GM19395 (cell line): ENCODE results near the gene TPK1.

Source experiments
- ATAC-seq: cut with Tn5 transposase; IDR thresholded peaks from one replicate; pipeline ENCODE4 v1.9.1; 2021; ENCODE audit warnings: mild to moderate bottlenecking, moderate library complexity; ENCODE audit not compliant: unreplicated experiment

TPK1 gene

GRCh38 chr7:144835652-144836544 lies at the start of gene TPK1:
TPK1 (minus strand) TSS chr7:144836053; CDS start chr7:144835602, 451 bp downstream.
- ATAC-seq: peak; percentile 83

GRCh38 chr7:144885478-144885877 lies 49.6 kb upstream of the TPK1 start:
- ATAC-seq: no peak

DNA sequence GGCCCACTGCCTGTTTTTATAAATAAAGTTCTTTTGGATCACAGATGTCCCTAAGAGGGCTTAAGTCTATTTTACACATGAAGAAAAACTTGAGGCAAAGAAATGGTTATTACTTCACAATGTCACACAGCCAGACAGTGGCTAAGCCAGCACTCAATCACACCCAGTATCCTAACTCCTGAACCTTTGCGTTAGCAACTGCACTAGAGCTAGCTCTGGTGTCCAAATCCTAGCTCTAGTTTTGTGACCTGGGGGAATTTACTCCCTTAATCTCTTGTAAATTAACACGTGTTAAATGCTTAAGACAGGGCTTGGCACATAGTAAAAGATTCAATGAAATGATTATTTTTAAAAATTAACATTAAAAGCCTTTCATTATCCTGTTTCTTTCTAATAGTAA lies 49.0 kb upstream of the TPK1 start:
- no peak for ATAC-seq

DNA sequence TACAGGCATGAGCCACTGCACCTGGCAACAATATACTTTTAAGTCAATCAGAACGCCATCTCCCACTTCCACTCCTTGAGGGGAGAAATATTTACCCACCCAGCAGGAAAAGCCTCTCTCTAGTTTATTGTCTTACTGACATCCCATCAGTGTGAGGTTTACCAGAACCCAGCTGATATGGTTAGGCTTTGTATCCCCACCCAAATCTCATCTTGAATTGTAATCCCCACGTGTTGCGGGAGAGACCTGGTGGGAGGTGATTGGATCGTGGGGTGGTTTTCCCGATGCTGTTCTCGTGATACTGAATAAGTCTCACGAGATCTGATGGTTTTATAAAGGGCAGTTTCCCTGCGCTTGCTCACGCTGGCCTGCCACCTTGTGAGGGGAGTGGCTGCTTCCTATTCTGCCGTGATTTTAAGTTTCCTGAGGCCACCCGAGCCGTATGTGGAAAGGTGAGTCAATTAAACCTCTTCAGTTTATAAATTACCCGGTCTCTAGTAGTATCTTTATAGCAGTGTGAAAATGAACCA lies 37.5 kb upstream of the TPK1 start:
- ATAC-seq: no peak

- no peak for ATAC-seq
Observed at GRCh38 chr7:144869082-144869481, 33.2 kb upstream of the TPK1 start.

DNA sequence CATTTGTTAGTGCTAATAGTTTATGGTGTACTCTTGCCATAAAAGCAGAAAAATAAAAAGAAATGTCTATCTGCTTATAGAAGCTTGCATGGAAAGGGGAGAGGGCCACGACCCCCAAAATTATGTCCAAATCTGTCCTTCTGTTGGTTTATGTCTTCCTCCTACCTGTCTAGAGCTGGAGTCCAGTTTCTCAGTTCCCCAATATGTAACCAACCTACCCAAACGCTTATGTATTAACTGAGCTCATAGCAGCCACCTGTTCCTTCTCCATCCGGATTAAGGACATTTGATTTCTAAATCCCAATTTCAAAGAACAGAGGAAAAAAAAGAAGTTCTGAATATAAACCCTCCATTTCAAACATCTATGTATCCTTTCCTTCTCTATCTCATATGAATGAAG lies 30.3 kb upstream of the TPK1 start:
- ATAC-seq: peak; percentile 66

GRCh38 chr7:144863320-144863647 lies 27.4 kb upstream of the TPK1 start:
- no peak for ATAC-seq

DNA sequence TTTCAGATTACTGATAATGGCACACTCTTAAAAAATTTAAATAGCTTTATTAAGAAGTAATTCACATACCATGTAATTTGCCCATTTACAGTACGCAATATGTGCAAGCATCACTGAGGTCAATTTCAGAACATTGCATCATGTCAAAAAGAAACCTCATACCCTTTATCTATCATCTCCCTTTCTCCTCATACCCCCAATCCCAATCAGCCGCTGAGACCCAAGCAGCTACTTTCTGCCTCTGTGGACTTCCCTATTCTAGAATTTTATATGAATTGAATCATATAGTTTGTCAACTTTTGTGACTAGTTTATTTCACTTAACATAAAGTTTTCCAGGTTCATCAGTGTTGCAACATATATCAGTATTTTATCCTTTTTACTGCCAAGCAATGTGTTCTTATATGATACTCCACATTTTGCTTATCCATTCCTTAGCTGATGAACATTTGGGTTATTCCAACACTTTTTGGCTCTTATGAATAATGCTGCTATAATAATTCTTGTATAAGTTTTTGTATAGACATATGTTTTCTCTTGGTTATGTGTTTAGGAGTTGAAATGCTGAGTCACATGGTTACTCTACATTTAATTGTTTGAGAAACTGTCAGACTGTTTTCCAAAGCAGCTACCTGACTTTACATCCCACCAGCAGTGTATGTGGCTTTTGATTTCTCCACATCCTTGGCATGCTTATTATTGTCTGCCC lies 26.9 kb upstream of the TPK1 start:
- no peak for ATAC-seq

DNA sequence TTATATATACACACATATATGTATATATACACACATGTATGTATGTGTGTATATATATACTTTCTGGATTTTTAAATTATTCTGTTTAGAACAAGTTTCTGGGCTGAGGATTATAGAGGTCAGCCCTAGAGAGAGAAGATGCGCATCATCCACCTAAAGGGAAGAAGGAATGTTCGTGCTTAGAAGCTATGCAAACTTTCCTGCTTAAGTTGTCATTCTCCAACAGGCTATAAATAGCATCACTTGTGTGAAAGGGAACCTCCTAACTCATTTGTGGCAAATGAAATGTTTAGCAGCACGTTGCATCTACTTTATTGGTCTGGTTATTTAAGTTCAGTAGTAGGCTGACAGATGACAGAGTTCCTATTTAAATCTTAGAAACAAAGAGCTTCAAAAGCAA lies 23.9 kb upstream of the TPK1 start:
- ATAC-seq: no peak

DNA sequence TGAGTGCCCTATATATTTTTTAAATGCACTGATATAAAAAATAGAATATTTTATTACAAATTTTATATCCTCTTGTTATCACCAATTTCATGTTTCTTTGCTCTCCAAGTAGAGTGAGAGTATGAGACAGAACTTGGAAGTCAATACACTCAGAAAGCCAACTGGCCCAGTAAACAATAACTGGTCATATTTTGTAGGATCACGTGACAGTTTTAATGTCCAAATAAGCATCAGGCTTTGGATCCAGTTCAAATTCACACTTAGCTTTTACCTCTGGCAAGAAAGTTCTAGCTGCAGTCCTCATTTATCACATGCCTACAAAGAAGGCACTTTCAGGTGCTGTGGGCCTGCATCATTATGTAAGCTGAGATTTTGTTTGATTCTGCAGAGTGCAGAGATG lies 21.6 kb upstream of the TPK1 start:
- no peak for ATAC-seq

- no peak for ATAC-seq
Observed at GRCh38 chr7:144854839-144855424, 19.1 kb upstream of the TPK1 start.

GRCh38 chr7:144853542-144853941 lies 17.7 kb upstream of the TPK1 start:
- ATAC-seq: no peak

DNA sequence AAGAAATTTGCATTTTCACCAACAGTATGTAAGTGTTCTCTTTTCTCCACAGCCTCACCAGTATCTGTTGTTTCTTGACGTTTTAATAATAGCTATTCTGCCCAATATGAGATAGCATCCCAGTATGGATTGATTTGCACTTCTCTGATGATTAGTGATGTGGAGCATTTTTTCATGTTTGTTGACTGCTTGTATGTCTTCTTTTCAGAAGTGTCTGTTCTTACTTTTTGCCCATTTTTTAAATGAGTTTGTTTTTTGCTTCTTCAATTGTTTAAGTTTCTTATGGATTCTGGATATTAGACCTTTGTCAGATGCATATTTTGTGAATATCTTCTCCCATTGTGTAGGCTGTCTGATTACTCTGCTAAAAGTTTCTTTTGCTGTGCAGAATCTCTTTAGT lies 12.2 kb upstream of the TPK1 start:
- no peak for ATAC-seq

DNA sequence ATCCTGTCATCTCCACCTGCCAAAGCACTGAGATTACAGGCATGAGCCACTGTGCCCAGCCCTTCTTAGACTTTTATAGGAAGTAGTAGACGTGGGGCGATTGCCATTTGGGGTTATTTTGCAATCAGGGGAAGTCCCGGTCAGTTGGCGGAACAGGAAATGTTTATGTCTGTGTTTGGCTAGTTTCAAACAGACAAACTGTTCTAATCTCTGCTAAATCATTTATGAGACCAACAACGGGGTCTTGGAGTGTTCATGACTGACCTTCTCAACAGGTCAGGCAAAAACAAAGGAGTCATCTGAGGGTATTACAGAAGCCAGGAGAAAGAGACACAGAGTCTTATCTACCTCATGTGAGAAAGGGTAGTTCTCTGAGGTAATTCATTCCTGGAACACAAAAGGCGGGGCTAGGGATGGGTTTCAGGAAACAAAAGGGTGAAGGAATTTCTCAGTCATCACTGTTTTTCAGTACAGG lies 6.6 kb upstream of the TPK1 start:
- ATAC-seq: peak; percentile 94

GRCh38 chr7:144836545-144836842 lies 641 bp upstream of the TPK1 start:
- no peak for ATAC-seq

- peak; percentile 44 for ATAC-seq
Observed at GRCh38 chr7:144835155-144835611, 670 bp downstream of the TPK1 start.

GRCh38 chr7:144834641-144835144 lies 1.2 kb downstream of the TPK1 start:
- peak; percentile 47 for ATAC-seq

GRCh38 chr7:144830811-144831210 lies 5.0 kb downstream of the TPK1 start:
- no peak for ATAC-seq

DNA sequence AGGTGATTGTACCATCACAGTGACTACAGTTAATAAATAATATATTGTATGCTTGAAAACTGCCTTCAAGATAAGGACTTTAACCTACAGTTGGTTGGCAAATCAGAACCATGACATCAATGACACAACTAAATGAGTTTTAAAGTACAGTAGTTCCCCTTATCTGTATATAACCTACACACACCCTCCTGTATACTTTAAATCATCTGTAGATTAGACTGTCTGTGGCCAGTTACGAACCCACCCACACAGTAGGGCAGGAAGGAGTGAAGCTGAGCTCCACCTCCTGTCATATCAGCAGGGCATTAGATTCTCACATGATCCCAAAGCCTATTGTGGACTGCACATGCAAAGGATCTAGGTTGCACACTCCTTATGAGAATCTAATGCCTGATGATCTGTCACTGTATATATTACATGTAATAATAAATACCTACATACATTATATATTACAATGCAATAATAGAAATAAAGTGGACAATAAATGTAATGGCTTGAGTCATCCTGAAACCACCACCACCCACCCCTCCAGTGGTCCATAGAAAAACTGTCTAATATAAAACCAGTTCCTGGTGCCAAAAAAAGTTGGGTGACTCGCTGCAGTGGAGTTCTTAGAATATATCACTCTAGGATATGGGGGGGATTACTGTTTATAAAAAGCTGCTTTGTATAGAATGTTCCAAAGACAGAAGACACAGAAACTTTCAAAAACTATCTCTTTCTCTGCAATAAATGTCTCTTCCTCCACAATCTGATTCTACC lies 5.6 kb downstream of the TPK1 start:
- ATAC-seq: no peak

DNA sequence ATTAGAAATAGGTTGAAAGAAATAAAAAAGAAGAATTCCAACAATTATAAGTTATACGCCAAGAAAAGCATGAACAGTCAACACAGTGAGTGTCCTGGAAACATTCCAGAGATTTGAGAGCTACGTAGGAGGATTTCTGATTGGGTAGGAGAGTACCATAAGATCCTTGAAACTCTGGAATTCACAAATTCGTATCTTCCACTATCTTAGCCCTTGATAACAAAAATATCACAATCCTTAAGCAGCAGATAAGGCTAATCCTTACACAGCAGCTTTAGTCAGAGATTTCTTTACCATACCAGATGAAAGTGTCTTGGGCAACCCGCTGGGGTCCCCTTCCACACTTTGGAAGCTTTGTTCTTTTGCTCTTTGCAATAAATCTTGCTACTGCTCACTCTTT lies 8.2 kb downstream of the TPK1 start:
- ATAC-seq: no peak

- ATAC-seq: no peak
Observed at GRCh38 chr7:144826208-144826607, 9.6 kb downstream of the TPK1 start.
